Endothelial cell of umbilical vein (primary cell): ENCODE data around the gene ZSWIM6.

Experiments used
- CTCF ChIP-seq, 2 donors: IDR thresholded peaks; 1 replicate in 1 of 2; 2 replicates in 1 of 2; pipeline ENCODE4 v1.5.1; 2011; ENCODE audit warnings: low read length in 2 of 2, mild to moderate bottlenecking in 2 of 2, moderate library complexity in 2 of 2, control low read depth in 1 of 2, inconsistent platforms in 1 of 2, low read depth in 1 of 2; ENCODE audit not compliant: insufficient read depth in 1 of 2; ENCODE audit errors: extremely low read depth in 1 of 2
- EZH2 ChIP-seq: IDR thresholded peaks from 2 replicates; pipeline ENCODE4 v1.6.1; 2012; ENCODE audit warnings: borderline replicate concordance, low read depth, mild to moderate bottlenecking, moderate library complexity, low read length, inconsistent platforms; ENCODE audit not compliant: severe bottlenecking
- FOS ChIP-seq: IDR thresholded peaks from 2 replicates; pipeline ENCODE4 v1.6.1; 2011; ENCODE audit warnings: mild to moderate bottlenecking, low read length, moderate library complexity, borderline replicate concordance; ENCODE audit not compliant: insufficient read depth
- GATA2 ChIP-seq: IDR thresholded peaks from 2 replicates; pipeline ENCODE4 v1.7.0; 2011; ENCODE audit warnings: low read depth, mild to moderate bottlenecking, moderate library complexity, mixed read lengths, low read length; ENCODE audit not compliant: insufficient read length, insufficient read depth
- MAX ChIP-seq: IDR thresholded peaks from 2 replicates; pipeline ENCODE4 v1.6.1; 2011; ENCODE audit not compliant: insufficient read depth, insufficient read length
- MYC ChIP-seq: IDR thresholded peaks from one replicate; pipeline ENCODE4 v1.6.1; 2011; ENCODE audit warnings: mild to moderate bottlenecking, low read depth, low read length
- POLR2A ChIP-seq: IDR thresholded peaks from 2 replicates; pipeline ENCODE4 v1.6.1; 2012; ENCODE audit warnings: low read depth, mild to moderate bottlenecking, control low read depth, low read length
- POLR2AphosphoS5 ChIP-seq: IDR thresholded peaks from 2 replicates; pipeline ENCODE4 v1.6.1; 2012; ENCODE audit warnings: low read depth, mild to moderate bottlenecking, control low read depth, low read length, moderate library complexity; ENCODE audit not compliant: insufficient read depth

- TF ChIP-seq CTCF (IDR thresholded peaks at IDR 0.05; ENCODE audit: extremely low read depth in 1 of 2, insufficient read depth in 1 of 2, low read depth in 1 of 2, low read length in 2 of 2), result no peak
- TF ChIP-seq POLR2AphosphoS5, result no peak
- no peak for TF ChIP-seq POLR2A
- no peak for TF ChIP-seq EZH2
- TF ChIP-seq MYC, result no peak
- no peak for TF ChIP-seq MAX
- TF ChIP-seq FOS, result no peak
- no peak for TF ChIP-seq GATA2
These were observed 20.6 kb downstream of the ZSWIM6 start for GRCh38 chr5:61352612-61353156.
